T-cell (primary cell): ENCODE data around the gene ANO10. TPM values are rescaled to one million over a fixed set of nuclear protein-coding genes. Genes with fewer than 3 reads are reported as not detected.

ENCODE experiments used
- ATAC-seq, 4 experiments: fragments of 200-7000 bp in 3 of 4; fragments of 150-1000 bp in 1 of 4; cut with Tn5 transposase; replicated peaks in 1 of 4; 1 replicate in 3 of 4; 2 replicates in 1 of 4; pipeline ENCODE4 v1.10.0; 2021; ENCODE audit warnings: moderate library complexity in 3 of 4, mild to moderate bottlenecking in 2 of 4, moderate number of reproducible peaks in 1 of 4
- CTCF ChIA-PET, 2 donors: fragments of 300-600 bp; sonication (Branson Sonifier 250); formaldehyde crosslinking; loops; one replicate each; lab custom pipeline; 2022; ENCODE audit warnings: antibody characterized with exemption in 2 of 2; lab: Charles Lee
- POLR2A ChIA-PET, 2 donors: fragments of 300-600 bp; sonication (Branson Sonifier 250); formaldehyde crosslinking; loops; one replicate each; lab custom pipeline; 2022; ENCODE audit warnings: antibody characterized with exemption in 2 of 2; lab: Charles Lee
- DNase-seq, 35 experiments: peaks; one replicate each; pipeline versions ENCODE4 v3.0.0 to v3.0.0-alpha.2; 2013 to 2023
- H3K27ac ChIP-seq: one replicate; pipeline ENCODE4 v1.5.1; 2013; ENCODE audit warnings: low read length
- H3K27me3 ChIP-seq, 2 experiments: replicated peaks in 1 of 2; 1 replicate in 1 of 2; 2 replicates in 1 of 2; pipeline versions ENCODE4 v1.6.1 to v1.7.0; 2013; ENCODE audit warnings: low read length in 1 of 2, mixed read lengths in 1 of 2; ENCODE audit not compliant: control insufficient read depth in 2 of 2, insufficient read depth in 2 of 2; ENCODE audit errors: extremely low read depth in 1 of 2
- H3K36me3 ChIP-seq, 2 donors: 1 replicate in 1 of 2; 2 replicates in 1 of 2; pipeline versions ENCODE4 v1.6.1 to v1.7.0; 2013; ENCODE audit warnings: low read length in 1 of 2; ENCODE audit not compliant: control insufficient read depth in 2 of 2, insufficient read depth in 1 of 2; ENCODE audit errors: extremely low read depth in 1 of 2
- H3K4me1 ChIP-seq, 2 experiments: 1 replicate in 1 of 2; 2 replicates in 1 of 2; pipeline versions ENCODE4 v1.6.1 to v1.7.0; 2013; ENCODE audit warnings: low read length in 2 of 2, mixed read lengths in 1 of 2; ENCODE audit not compliant: insufficient read depth in 2 of 2, control insufficient read depth in 1 of 2; ENCODE audit errors: extremely low read depth in 1 of 2
- H3K4me3 ChIP-seq, 2 donors: 1 replicate in 1 of 2; 2 replicates in 1 of 2; pipeline versions ENCODE4 v1.5.1 to v1.7.0; 2013; ENCODE audit warnings: mild to moderate bottlenecking in 2 of 2, low read length in 1 of 2, moderate library complexity in 1 of 2; ENCODE audit not compliant: control insufficient read depth in 1 of 2; ENCODE audit errors: extremely low read depth in 1 of 2
- H3K9me3 ChIP-seq: 2 replicates; pipeline ENCODE4 v1.7.0; 2013
- H3K27ac Mint-ChIP-seq, 2 donors: one replicate each; pipeline ENCODE4 v1.8.0; 2020 to 2021; ENCODE audit warnings: mild to moderate bottlenecking in 2 of 2, mixed read lengths in 2 of 2
- H3K27me3 Mint-ChIP-seq, 2 donors: one replicate each; pipeline ENCODE4 v1.8.0; 2021 to 2022; ENCODE audit warnings: mixed read lengths in 2 of 2
- H3K36me3 Mint-ChIP-seq: one replicate; pipeline ENCODE4 v1.8.0; 2021; ENCODE audit warnings: mixed read lengths
- H3K4me1 Mint-ChIP-seq, 3 donors: one replicate each; pipeline ENCODE4 v1.8.0; 2020 to 2022; ENCODE audit warnings: mixed read lengths in 3 of 3, mild to moderate bottlenecking in 1 of 3
- H3K4me3 Mint-ChIP-seq, 3 donors: one replicate each; pipeline ENCODE4 v1.8.0; 2020 to 2022; ENCODE audit warnings: mild to moderate bottlenecking in 3 of 3, mixed read lengths in 3 of 3, moderate library complexity in 3 of 3
- H3K9me3 Mint-ChIP-seq, 3 donors: one replicate each; pipeline ENCODE4 v1.8.0; 2020 to 2022; ENCODE audit warnings: mixed read lengths in 3 of 3
- WGBS: methylation state at CpG from one replicate; pipeline ENCODE4 v1.1.5; 2013; ENCODE audit warnings: missing lambda C conversion rate; ENCODE audit not compliant: insufficient coverage; 5-methylcytosine and 5-hydroxymethylcytosine counted together
- total RNA-seq, 35 experiments: library from RNA in 6 of 35; stranded (reverse) in 6 of 35; fragments of 120-200 nt in 1 of 35; gene quantifications; one replicate each; pipeline versions ENCODE4 v1.2.1 to v1.2.4 and lab custom pipeline; 2013 to 2026

Gene ANO10
- total RNA-seq, 5 donors from 2014 or later (not counting 1 experiment from before 2014, with no cell fraction given), result 8.4 to 12.3 (median 9.4) TPM

DNA sequence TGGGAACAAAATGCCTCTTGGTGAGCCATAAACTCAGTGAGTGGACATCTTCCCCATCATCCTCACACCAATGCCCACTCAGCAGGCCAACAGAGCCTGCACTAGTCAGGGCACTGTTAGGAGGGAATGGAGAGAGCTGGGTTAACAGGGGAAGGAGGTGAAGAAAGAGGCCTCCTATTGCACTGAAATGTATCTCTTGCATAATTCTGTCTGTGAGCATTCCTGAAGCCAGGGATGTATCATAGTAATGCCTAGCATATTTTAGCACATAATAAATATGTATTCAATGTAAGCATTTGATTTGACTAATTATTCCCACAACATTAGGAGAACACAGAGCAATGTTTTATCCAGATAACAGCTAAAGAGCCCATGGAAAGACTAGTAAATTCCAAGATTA, 81.2 kb downstream of the ANO10 start:
- POLR2A ChIA-PET, result no interaction called here
- H3K4me3 Mint-ChIP-seq, result no peak overlapping the region
- H3K4me3 ChIP-seq, result no peak overlapping the region
- DNase-seq, result no peak
- H3K4me1 ChIP-seq, result no peaks in the 10 kb centered on the region
- H3K27ac Mint-ChIP-seq, result no peak overlapping the region
- H3K9me3 Mint-ChIP-seq, result no peaks in the 10 kb centered on the region
- no peaks in the 10 kb centered on the region for H3K9me3 ChIP-seq
- H3K4me1 Mint-ChIP-seq, result no peaks in the 10 kb centered on the region
- H3K36me3 Mint-ChIP-seq, result peaks cover 8% of the 10 kb centered on the region
- H3K27ac ChIP-seq, result no peak overlapping the region
- H3K36me3 ChIP-seq, result no peaks in the 10 kb centered on the region
- no peaks in the 10 kb centered on the region for H3K27me3 Mint-ChIP-seq
- CTCF ChIA-PET, result interaction anchor here in 1 of 2 donors (1.0 kb wide), 1 partner anchor 659 kb away, joined by 3 read pairs; no protein-coding TSS in a partner anchor
- no peaks in the 10 kb centered on the region for H3K27me3 ChIP-seq
- ATAC-seq, result no peak

DNA sequence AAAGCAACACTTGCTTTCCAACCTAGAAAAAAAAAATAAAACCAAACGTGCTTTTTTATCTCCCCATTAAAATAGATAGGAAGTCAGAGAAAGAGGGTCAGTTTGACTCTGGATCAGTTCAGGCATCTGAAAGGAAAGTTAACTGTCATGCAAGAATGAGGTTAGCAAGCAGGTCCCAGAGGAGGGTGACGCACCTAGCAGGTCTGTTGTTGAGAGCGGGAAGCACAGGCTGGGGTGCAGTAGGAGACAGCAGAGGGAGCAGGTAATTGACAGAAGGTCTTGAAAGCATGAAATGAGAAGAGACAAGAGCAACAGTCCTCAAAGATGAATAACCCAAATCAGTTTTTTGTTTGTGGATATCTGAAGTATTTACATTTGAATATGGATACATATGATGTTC, 82.5 kb downstream of the ANO10 start:
- no peak overlapping the region for H3K27ac ChIP-seq
- peaks cover 8% of the 10 kb centered on the region for H3K36me3 Mint-ChIP-seq
- DNase-seq (no peak), ATAC-seq (no peak)
- H3K4me1 Mint-ChIP-seq, result no peaks in the 10 kb centered on the region
- ChIA-PET POLR2A (no interaction called here), CTCF (no interaction called here)
- H3K4me3 ChIP-seq, result no peak overlapping the region
- 100% methylated on average over 2 of the region's 3 CpGs for WGBS
- H3K4me1 ChIP-seq, result no peaks in the 10 kb centered on the region
- no peaks in the 10 kb centered on the region for H3K36me3 ChIP-seq
- no peak overlapping the region for H3K4me3 Mint-ChIP-seq
- no peaks in the 10 kb centered on the region for H3K27me3 Mint-ChIP-seq
- H3K27ac Mint-ChIP-seq, result no peak overlapping the region
- H3K9me3 Mint-ChIP-seq, result no peaks in the 10 kb centered on the region
- H3K27me3 ChIP-seq, result no peaks in the 10 kb centered on the region
- H3K9me3 ChIP-seq, result no peaks in the 10 kb centered on the region

DNA sequence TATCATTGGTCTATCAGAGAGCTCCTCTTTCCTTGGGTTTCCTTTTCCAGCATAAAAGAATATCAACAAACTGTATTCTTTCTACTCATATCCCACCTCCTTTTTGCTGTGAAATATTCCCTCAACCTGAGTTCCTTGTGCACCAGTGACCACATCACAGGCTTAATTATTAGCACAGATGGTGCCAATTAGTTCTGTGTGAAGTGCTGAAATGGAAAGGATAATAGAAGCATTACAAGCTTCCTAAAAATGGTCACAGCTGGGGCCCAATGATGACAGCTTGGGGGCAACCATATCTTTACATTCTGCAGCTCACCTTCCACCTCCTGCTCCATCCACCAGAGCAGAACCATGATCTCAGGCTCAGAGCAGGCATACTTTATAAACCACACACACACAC, 84.6 kb downstream of the ANO10 start:
- ATAC-seq (no peak), DNase-seq (no peak)
- Histone ChIP-seq H3K9me3 (no peaks in the 10 kb centered on the region), H3K27me3 (no peaks in the 10 kb centered on the region), H3K36me3 (no peaks in the 10 kb centered on the region), H3K27ac (no peak overlapping the region), H3K4me1 (no peaks in the 10 kb centered on the region), H3K4me3 (no peak overlapping the region)
- H3K4me3 Mint-ChIP-seq, result no peak overlapping the region
- CTCF ChIA-PET, result no interaction called here
- POLR2A ChIA-PET, result no interaction called here
- H3K27ac Mint-ChIP-seq, result no peak overlapping the region
- H3K36me3 Mint-ChIP-seq, result peaks cover 8% of the 10 kb centered on the region
- H3K9me3 Mint-ChIP-seq, result no peaks in the 10 kb centered on the region
- no peaks in the 10 kb centered on the region for H3K27me3 Mint-ChIP-seq
- no peaks in the 10 kb centered on the region for H3K4me1 Mint-ChIP-seq

DNA sequence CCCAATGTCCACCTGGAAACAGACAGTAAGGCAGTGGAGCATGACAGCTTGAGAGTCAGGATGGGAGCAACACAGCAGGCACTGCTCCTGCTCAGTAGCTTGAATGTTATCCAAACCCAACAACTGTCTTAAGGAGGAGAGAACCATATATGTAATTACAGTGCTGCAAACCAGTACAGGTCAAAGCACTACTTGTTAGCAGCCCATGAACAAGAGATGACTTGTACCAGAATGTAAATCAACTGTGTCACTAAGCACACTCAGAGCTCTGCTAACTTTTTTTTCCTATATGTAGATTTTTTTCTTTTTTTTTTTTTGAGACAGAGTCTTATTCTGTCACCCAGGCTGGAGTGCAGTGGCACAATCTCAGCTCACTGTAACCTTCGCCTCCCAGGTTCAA, 87.1 kb downstream of the ANO10 start:
- H3K4me3 ChIP-seq, result no peak overlapping the region
- Mint-ChIP-seq H3K4me3 (no peak overlapping the region), H3K36me3 (peaks cover 8% of the 10 kb centered on the region), H3K4me1 (no peaks in the 10 kb centered on the region), H3K27me3 (no peaks in the 10 kb centered on the region), H3K9me3 (no peaks in the 10 kb centered on the region), H3K27ac (no peak overlapping the region)
- DNase-seq (no peak), ATAC-seq (no peak)
- ChIA-PET CTCF (no interaction called here), POLR2A (no interaction called here)
- no CpG with 5 or more reads among the region's 1 CpG for WGBS
- H3K27me3 ChIP-seq, result no peaks in the 10 kb centered on the region
- H3K9me3 ChIP-seq, result no peaks in the 10 kb centered on the region
- no peak overlapping the region for H3K27ac ChIP-seq
- H3K4me1 ChIP-seq, result no peaks in the 10 kb centered on the region
- no peaks in the 10 kb centered on the region for H3K36me3 ChIP-seq

DNA sequence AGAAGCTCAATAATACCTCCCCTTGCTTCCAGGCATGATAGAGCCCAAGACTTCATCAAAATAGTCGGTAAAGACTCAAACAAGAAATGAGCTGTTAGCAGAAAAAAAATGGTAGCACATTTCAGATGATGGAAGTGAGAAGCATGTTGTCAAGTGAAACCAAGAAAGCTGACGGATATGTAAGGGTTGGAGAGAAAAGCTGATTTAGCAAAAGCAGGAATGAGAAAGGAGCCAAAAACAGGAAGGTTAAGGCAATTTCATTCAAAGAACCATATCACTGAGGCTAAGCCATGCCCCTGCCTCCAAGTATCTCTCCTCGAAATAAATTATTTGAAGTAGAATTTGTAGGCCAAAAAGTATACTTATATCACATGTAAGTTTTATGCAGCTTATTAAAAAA, 88.8 kb downstream of the ANO10 start:
- Mint-ChIP-seq H3K4me1 (no peaks in the 10 kb centered on the region), H3K9me3 (peaks cover 0 to 5% (median 4%) of the 10 kb centered on the region in 3 donors), H3K27ac (no peak overlapping the region), H3K4me3 (no peak overlapping the region), H3K36me3 (peaks cover 5% of the 10 kb centered on the region), H3K27me3 (no peaks in the 10 kb centered on the region)
- Histone ChIP-seq H3K27ac (no peak overlapping the region), H3K9me3 (no peaks in the 10 kb centered on the region), H3K4me3 (no peak overlapping the region), H3K4me1 (no peaks in the 10 kb centered on the region), H3K27me3 (no peaks in the 10 kb centered on the region), H3K36me3 (no peaks in the 10 kb centered on the region)
- WGBS, result no CpG with 5 or more reads among the region's 3 CpGs
- DNase-seq, result no peak
- POLR2A ChIA-PET, result interaction anchor here in 1 of 2 donors (0.6 kb wide), 1 partner anchor 730 kb away, joined by 3 read pairs; no protein-coding TSS in a partner anchor
- ATAC-seq, result no peak
- CTCF ChIA-PET, result interaction anchor here in 1 of 2 donors (1.0 kb wide), 1 partner anchor 11 kb away, joined by 3 read pairs; no protein-coding TSS in a partner anchor

DNA sequence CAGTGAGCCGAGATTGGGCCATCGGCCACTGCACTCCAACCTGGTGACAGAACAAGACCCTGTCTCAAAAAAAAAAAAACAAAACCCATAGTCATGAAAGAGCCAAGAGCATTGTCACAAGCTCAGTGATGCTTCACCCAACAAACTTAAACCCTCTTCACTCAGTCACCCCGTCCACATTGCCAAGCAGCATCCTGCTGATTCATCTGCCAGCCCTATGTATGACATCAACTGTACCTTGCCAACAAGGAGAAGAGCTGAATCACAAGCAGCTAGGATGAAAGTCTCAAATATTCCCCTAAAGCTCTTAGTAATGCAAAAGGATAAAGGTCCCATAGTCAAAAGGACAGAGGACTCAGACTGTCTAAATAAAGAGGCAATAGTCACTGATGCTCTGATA, 90.0 kb downstream of the ANO10 start:
- Histone ChIP-seq H3K36me3 (no peaks in the 10 kb centered on the region), H3K27ac (no peak overlapping the region), H3K27me3 (no peaks in the 10 kb centered on the region), H3K4me3 (no peak overlapping the region), H3K4me1 (no peaks in the 10 kb centered on the region), H3K9me3 (no peaks in the 10 kb centered on the region)
- DNase-seq (no peak), ATAC-seq (no peak)
- no peak overlapping the region for H3K27ac Mint-ChIP-seq
- ChIA-PET CTCF (no interaction called here), POLR2A (no interaction called here)
- peaks cover 5 to 10% (median 6%) of the 10 kb centered on the region in 3 donors for H3K9me3 Mint-ChIP-seq
- H3K36me3 Mint-ChIP-seq, result peaks cover 12% of the 10 kb centered on the region
- WGBS, result 92% methylated on average over 3 of the region's 3 CpGs
- no peaks in the 10 kb centered on the region for H3K27me3 Mint-ChIP-seq
- no peaks in the 10 kb centered on the region for H3K4me1 Mint-ChIP-seq
- H3K4me3 Mint-ChIP-seq, result no peak overlapping the region

DNA sequence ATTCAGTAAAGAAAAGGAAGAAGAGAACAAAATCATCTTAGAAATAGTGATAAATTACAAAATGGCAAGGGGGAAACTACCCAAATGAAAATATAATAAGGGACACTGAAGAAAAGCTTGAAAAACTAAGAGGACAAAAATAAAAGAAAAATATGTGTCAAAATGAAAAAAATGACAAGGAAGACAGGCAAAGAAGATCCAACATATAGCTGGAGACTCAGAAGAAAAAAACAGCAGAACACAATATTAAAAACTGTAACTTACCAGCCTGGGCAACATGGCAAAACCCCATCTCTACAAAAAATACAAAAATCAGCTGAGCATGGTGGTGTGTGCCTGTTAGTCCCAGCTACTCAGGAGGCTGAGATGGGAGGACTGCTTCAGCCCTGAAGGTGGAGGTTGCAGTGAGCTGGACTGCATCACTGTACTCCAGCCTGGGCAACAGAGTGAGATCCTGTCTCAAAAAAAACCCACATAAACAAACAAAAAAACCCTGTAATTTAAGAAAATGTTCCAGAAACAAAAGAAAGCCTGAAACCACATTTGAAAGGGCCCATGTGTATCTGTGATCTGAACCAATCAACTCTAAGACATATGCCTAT, 93.2 kb downstream of the ANO10 start:
- POLR2A ChIA-PET, result no interaction called here
- Histone ChIP-seq H3K4me3 (no peak overlapping the region), H3K36me3 (no peaks in the 10 kb centered on the region), H3K4me1 (no peaks in the 10 kb centered on the region), H3K27me3 (no peaks in the 10 kb centered on the region), H3K9me3 (no peaks in the 10 kb centered on the region), H3K27ac (no peak overlapping the region)
- no peak for ATAC-seq
- Mint-ChIP-seq H3K27ac (no peak overlapping the region), H3K27me3 (no peaks in the 10 kb centered on the region), H3K36me3 (peaks cover 12% of the 10 kb centered on the region), H3K4me1 (no peaks in the 10 kb centered on the region), H3K4me3 (no peak overlapping the region), H3K9me3 (peaks cover 5 to 10% (median 6%) of the 10 kb centered on the region in 3 donors)
- CTCF ChIA-PET, result no interaction called here
- DNase-seq, result no peak
